ENCODE results near the gene MARK3.

The MARK3 gene

DNA sequence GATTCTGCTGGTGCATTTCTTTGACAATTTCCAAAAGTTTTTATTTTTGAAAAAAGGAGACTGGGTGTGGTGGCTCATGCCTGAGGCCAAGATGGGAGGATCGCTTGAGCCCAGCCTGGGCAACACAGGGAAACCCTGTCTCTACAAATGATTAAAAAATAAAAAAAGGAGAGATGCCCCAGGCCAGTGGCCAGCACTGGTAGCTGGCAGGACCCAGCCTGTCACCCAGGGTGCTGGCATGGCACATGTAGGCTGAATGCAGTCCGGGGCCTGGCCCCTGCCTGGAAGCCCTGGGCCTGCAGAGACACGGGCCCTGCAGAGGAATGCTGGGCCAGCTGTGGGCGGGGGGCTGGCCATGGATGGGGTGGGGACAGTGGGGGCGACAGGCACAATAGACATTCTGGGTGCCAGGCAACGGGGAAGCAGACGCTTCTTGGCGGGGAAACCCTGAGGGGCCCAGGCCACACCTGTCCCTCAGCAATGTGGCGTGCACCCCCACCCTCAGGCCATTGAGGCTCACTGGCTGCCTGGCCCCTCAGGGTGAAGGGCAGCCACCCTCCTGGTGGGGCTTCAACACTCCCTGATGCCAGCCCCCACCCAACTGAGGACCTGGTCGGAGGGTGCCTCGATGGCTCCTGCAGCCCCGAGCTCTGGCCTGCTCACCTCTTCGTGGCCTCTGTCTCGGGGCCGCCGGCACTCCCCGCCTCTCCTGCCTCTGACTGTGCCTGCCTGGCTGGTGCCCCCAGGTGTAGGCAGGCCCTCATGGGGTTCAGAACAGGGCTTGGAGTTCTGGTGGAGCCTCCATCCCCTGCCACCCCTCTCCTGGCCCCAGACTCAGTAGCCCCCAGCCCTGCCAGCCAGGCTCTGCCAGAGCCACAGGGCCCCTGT is 155.8 kb downstream of the MARK3 start:
- no peak for DNase-seq

DNA sequence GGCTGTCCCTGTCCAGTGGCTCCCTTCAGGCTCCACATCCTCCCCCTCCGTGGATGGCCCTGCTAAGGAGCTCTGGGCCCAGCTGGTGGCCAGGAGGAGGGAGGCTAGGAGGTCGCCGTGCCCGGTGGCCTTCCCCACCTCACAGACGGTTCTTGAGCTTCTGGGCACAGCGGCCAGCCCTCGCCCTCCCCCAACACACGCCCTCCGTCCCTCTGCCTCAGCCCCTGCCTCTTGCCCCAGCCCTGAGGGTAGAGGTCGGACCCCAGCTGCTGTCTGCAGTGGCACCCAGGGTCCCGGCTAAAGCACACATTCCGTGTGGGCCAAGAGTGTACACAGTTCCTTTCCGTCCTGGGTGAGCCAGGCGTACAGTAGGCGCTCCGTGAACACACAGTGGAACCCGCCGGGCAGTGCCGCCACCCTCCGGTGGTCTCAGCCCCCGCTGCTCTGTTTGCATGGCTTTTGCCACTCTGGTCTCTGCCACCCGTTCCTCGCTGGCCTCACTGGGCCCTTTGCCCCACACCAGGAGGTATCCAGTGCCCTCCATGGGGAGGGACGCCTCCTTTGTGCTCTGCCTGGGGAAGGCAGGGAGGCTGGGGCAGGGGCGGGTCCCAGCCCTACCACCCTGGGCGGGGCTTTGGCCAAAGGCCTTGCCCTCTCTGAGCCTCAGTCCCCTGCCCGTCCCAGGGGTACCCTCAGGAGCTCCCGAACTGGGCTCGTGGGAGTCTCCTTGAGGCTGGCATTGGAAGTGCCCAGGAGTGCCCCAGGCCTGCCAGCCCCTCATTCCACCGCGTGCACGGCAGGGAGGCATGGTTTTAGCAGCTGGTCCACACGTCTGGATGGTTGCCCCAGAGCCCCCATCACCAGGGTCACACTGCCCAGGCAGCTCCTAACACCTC is 156.7 kb downstream of the MARK3 start:
- no peak for DNase-seq

DNA sequence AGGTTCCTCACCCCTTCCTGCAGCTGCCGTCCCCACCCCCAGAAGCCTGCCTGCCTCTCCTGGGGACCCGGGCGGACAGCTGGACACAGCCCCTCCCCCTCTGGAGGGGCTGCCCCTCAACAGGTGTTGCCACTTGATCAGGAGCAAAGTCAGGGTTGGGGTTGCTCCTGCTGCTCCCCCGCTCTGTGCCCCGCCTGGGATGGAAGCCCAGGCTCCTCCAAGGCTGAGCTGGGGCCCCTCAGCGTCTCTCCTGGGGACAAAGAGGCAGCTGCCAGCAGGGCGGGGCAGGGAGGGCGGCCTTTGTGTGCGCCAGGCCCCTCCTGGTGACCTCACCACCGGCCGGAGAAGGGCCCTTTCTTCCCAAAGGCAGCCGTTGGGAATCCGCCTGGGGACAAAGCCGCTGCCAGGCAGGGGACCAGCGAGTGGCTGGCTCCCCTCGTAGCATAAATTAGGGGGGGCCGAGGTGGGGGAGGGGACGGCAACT is 157.4 kb downstream of the MARK3 start:
- DNase-seq: no peak

DNA sequence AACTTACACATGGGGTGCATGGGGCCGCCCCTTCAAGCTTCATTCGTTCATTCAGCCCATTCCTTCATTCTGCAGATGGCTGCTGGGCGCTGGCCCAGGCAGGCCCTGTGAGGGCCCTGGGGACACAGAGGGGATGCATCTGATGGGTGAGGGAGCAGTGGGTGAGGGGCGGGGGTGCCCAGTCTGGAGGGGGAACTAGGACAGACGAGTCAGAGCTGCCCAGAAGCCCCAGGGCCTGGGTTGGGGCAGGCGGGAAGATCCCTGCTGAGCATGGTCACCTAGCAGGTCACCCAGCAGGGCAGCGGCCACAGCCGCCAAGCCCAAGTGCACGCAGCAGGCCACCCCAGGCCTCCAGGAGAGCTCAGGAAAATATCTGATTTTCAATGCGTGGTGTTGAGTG is 157.9 kb downstream of the MARK3 start:
- DNase-seq: no peak

GRCh38 chr14:103543721-103544387 is 158.6 kb downstream of the MARK3 start:
- no peak for DNase-seq

DNA sequence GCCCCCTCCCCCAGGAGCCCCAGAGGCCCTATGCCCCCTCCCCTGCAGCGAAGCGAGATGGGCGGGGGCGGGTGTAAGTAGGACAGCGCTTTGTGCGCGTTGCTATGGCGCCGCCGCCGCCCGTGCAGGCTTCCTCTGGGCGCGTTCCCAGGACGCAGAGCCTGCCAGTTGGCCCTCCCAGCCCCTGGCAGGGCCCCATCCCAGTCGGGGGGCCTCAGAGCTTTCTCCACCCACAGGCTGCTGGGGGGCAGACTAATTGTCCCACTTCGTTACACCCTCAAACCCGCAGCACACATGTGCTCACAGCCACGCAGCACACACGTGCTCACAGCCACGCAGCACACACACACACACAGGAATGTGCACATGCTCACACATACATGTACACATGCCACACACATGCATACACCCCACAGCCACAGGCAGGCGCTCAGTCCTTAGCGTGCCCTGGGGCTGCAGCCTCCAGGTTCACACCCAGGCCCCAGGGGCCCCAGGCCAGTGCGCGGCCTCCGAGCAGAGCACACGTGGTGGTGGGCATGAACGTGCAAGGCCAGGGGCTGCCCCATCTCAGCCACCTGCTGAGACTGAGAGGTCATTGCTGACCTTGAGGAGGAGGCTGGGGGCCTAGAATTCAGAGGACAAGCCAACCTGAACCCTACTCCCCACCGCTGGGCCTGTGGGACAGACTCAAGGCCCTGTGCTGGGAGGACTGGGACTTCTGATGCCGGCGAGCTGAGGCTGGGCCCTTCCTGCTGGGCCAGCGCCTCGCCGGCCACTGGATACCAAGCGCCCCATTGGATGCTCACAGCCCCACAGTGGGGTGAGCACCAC is 159.4 kb downstream of the MARK3 start:
- DNase-seq: no peak

DNA sequence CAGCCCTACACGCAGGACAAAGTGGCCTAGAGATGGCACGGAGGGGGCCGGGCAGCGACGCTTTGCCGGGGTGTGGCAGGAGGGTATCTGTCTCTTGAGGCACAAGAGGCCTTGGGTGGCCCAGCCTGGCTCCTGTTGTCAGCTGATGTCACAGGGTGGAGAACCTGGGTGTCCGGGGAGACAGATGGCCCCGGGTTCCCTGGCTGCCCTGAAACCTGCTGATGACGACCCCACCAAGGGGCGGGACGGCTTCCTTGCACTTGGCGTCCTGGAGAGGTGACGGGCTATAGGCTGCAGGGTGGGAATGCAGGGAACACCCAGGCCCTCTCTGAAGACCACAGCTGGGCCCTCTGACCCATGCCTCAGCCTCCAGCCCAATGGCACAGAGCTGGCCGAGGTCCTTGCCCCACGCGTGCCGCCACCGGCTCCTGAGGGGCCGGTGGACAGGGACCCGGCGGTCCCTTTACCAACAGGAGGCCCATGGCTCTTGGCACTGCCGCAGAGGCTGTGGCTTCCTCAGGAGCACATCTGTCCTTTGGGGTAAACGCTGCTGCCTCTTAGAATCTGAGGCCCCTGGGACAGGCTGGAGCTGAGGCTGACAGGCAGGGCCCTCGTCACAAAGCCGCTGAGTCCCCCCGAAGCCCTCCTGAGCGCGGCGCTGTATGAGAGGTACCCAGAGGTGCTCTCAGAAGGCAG is 160.2 kb downstream of the MARK3 start:
- no peak for DNase-seq

GRCh38 chr14:103545915-103546651 is 160.9 kb downstream of the MARK3 start:
- DNase-seq: no peak

- DNase-seq: no peak
These were observed 161.6 kb downstream of the MARK3 start for GRCh38 chr14:103546652-103547454.

DNA sequence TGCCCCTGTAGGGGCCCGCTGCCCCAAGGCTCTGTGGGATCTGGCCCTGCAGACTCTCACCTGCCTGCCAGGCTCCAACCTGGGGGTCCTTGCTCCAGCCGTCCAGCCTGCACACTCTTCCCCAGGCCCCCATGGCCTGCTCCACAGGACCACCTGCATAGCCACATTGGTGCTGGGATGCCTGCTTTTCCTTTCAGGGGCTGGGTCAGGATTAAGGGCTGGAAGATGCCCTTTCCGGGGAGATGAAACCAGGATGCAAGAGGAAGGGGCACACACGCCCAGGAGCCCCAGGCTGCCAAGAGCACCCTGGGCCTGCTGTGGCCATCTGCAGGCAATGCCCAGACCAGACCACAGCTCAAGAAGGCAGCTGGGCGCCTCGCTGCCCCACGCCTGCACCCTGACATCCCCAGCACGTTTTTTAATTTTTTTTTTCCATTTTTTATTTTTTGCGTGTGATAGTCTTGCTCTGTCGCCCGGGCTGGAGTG is 162.3 kb downstream of the MARK3 start:
- DNase-seq: no peak

GRCh38 chr14:103547941-103548462 is 162.8 kb downstream of the MARK3 start:
- no peak for DNase-seq

DNA sequence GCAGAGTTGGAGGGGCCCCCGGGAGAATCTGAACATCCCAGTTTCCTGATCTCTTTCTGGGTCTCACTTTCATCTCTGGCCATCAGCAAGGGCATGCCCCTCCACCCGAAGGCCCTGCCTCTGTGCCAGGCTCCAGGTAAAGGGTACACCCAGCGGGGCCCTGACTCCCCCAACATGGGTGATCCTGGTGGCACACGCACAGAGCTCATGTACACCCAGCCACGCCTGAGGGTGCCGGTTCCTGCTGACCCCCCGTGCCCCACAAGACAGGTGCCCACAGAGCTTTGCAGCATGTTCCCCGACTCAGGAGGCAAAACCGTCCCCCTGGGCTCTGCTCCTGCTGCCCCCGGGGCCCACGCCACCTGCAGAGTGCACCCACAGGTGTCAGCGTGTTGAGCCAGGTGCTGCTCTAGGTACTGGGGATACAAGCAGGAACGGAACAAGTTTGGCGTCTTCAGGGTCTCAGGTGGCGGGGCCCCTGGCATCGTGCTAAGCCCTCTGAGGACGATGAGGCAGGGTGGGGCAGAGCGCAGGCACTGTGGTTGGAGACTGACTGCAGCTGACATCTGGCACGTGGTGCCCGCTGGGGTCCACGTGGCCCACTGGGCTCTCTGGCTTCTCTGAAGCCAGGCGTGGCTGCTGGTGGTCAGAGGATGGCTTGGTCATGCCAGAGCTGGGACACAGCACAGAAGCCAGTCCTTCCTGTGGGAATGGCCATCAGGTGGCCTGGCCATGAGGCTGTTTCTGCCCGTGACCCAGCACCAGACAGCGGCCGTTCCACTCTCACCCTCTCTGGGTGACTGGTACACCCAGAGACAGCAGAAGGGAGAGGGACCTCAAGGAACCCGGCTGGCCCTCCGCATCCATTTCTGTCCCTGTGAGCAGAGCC is 163.5 kb downstream of the MARK3 start:
- DNase-seq: no peak

DNA sequence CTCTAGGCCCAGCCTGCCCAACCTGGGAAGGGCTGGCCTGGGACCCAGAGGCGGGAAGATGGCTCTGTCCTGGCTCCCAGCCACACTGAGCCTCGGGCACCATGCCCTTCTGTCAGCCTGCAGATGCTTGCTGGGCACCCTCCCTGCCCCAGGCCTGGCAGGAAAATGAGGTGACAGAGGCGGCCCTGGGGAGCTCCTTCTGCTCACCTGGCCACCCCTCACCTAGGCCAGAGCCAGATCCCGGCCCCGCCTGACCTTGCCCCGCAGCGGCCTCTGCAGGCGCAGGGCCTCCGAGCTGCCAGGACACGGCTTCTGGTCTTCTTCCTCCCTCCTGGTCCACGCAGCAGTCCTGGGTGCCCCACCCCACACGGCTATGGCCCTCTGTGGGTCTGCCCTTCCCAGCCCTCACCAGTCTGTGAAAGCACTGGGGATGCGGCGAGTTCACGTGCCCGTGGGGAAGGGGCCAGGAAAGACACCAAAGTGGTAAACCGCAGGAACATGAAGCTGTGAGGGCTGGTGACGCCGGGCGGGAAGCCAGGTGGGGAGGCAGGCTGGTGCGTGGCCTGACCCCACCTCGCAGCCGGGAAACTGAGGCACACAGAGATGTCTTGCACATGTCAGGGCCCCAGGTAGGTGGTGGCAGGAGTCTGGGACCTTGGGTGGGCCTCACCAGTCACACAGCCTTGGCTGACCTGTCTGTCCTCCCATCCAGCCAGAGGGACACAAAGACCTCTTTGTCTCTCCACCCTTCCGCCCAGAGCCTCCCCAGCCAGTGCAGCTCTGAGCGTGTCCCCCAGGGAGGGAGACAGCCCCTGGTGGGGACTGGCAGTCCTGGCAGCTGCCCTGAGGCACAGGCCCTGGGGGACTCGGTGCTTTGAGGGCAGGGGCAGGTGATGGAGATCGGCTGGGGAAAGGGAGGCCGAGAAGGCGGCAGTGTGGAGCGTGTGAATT is 164.4 kb downstream of the MARK3 start:
- no peak for DNase-seq

- DNase-seq: no peak
These were observed 165.5 kb downstream of the MARK3 start for GRCh38 chr14:103550451-103551337.

- DNase-seq: no peak
These were observed 166.1 kb downstream of the MARK3 start for GRCh38 chr14:103551338-103551762.
